GM21360 (cell line): ENCODE data around the gene FLOT1.

ENCODE experiments used
- ATAC-seq: cut with Tn5 transposase; IDR thresholded peaks from one replicate; pipeline ENCODE4 v1.9.1; 2021; ENCODE audit warnings: mild to moderate bottlenecking, moderate library complexity; ENCODE audit not compliant: unreplicated experiment

FLOT1 gene

GRCh38 chr6:30705620-30706019 is 36.9 kb downstream of the FLOT1 start:
- no peak for ATAC-seq

GRCh38 chr6:30703821-30704220 is 38.7 kb downstream of the FLOT1 start:
- no peak for ATAC-seq

GRCh38 chr6:30703011-30703410 is 39.5 kb downstream of the FLOT1 start:
- ATAC-seq: no peak

- no peak for ATAC-seq
Observed at GRCh38 chr6:30700340-30700739, 42.1 kb downstream of the FLOT1 start.

GRCh38 chr6:30696432-30696831 is 46.1 kb downstream of the FLOT1 start:
- no peak for ATAC-seq

GRCh38 chr6:30691208-30691847 is 51.2 kb downstream of the FLOT1 start:
- ATAC-seq: no peak

GRCh38 chr6:30690403-30691207 is 51.9 kb downstream of the FLOT1 start, which contains the start of gene NRM:
NRM (minus strand) TSS chr6:30690984; CDS start chr6:30690974, 10 bp downstream.
- no peak for ATAC-seq

GRCh38 chr6:30689985-30690384 is 52.5 kb downstream of the FLOT1 start:
- ATAC-seq: no peak

- ATAC-seq: no peak
Observed at GRCh38 chr6:30689022-30689865, 53.2 kb downstream of the FLOT1 start.

- no peak for ATAC-seq
Observed at GRCh38 chr6:30688569-30688968, 53.9 kb downstream of the FLOT1 start.

- ATAC-seq: no peak
Observed at GRCh38 chr6:30687659-30688431, 54.6 kb downstream of the FLOT1 start.

- peak; percentile 36 for ATAC-seq
Observed at GRCh38 chr6:30686908-30687658, 55.4 kb downstream of the FLOT1 start.

GRCh38 chr6:30686009-30686907 is 56.2 kb downstream of the FLOT1 start, which contains the start of gene PPP1R18:
PPP1R18 (minus strand) TSS chr6:30686645; CDS start chr6:30686018, 627 bp downstream.
- ATAC-seq: no peak

- no peak for ATAC-seq
Observed at GRCh38 chr6:30685157-30686008, 57.1 kb downstream of the FLOT1 start.

- no peak for ATAC-seq
Observed at GRCh38 chr6:30684386-30685156, 57.9 kb downstream of the FLOT1 start.

- ATAC-seq: no peak
Observed at GRCh38 chr6:30683980-30684338, 58.5 kb downstream of the FLOT1 start.
